GM21515 (cell line): ENCODE data around the gene CENPF.

Experiments
- ATAC-seq: cut with Tn5 transposase; IDR thresholded peaks from one replicate; pipeline ENCODE4 v1.9.1; 2021; ENCODE audit not compliant: unreplicated experiment

CENPF gene

DNA sequence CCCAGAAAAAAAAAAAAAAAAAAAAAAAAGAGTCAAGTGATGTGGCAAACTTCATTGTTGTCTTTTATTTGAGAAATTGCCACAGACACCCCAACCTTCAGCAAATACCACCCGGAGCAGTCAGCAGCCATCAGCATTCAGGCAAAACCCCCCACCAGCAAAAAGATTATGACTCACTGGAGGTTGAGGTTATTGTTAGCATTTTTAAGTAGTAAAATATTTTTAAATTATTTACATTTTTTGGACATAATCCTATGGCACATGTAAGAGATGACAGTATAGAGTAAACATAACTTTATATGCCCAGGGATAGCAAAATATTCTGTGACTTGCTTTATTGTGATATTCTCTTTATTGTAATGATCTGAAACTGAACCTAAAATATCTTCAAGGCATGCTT is 95.6 kb downstream of the CENPF start:
- no peak for ATAC-seq

DNA sequence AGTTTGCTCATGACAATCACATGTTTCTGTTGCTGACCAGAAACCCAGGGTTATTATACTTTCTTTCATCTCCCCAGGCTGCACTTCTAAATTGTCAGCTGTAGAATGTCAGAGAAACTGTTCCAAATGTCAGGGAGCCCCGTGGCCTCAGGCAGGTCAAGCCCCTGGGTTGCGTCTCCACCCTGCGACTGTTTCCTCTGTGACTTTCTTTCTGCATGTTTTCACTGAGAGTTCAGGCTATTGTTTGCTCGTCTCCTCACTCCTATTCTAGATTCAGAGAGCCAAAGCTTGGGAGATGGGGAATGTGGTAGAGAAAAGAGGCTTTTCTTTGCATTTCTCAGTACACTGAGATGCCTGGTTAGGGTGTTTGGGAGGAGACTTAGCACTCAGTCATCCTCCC is 97.4 kb downstream of the CENPF start:
- no peak for ATAC-seq

DNA sequence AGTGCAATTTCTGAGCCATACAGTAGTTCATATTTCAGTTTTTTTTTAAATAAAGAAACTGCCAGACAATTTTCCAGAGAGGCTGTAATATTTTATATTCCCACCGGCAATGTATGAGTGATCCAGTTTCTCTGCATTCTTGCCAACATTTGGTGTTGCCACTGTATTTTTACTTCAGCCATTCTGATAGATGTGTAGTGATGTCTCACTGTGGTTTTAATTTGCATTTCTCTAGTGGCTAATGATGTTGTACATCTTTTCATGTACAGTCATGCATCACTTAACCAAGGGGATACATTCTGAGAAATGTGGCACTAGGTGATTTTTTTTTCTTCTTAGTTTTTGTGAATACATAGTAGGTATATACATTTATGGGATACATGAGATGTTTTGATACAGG is 99.6 kb downstream of the CENPF start:
- no peak for ATAC-seq

DNA sequence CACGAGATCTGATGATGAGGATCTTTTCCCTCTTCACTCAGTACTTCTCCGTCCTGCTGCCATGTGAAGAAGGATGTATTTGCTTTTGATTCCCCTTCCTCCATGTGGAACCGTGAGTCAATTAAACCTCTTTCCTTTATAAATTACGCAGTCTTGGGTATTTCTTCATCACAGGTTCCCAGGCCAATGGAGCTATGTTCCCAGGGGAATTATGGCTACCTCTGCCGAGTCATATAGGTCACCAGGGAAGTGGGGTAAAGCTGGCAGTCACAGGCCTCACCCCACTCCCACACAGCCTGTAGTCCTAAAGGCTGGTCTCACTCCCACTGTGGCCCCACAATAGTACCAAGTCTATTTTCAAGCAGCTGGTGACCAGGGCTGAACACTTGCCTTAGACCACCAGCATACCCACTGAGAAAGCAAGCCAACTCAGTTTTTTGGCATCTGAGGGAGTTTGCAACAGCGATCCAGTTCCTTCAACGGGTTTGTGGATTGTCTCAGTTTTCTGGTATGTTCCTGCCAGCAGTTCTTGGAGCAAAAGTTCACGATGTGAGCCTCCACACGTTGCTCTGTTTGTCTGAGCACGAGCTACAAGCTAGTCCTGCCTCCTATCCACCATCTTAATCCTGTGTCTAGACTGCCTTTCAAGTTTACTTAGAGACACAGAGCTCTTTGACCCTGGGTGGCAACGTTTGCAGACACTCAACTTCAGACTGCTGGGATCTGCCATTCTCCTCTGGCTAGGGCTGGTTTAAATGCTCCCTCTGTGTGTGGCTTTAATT is 104.5 kb downstream of the CENPF start:
- ATAC-seq, result no peak

DNA sequence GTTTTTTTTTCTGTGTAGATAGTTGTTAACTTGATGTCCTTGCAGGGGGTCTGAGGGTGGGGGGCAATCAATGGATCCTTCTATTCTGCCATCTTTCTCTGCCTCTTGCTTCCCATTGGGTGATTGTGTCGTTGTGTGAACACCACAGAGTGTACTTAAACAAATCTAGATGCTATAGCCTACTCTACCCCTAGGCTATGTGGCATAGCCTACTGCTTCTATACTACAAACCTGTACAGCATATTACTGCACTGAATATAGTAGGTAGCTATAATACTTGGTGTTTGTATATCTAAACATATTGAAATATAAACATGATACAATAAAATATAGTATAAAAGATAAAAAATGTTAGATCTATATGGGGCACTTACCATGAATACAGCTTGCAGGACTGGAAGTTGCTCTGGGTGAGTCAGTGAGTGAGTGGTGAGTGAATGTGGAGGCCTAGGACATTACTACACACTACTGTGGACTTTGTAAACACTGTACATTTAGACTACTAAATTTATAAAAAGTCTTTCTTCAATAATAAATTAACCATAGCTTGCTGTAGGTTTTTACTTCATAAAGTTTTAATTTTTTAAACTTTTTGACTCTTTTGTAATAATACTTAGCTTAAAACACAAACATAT is 105.4 kb downstream of the CENPF start:
- ATAC-seq, result no peak

DNA sequence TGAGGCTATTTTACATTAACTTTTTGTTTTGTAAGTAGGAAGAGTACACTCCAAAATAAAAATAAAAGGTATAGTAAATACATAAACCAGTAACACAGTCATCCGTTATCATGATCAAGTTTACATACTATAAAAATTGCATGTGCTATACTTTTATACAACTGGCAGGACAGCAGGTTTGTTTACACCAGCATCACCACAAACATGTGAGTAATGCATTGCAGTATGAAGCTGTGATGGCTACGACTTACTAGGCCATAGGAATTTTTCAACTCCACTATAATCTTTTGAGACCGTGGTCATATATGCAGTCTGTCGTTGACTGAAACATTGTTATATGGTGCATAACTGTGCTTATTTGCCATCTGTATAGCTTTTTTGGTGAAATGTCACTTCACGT is 106.2 kb downstream of the CENPF start:
- no peak for ATAC-seq

DNA sequence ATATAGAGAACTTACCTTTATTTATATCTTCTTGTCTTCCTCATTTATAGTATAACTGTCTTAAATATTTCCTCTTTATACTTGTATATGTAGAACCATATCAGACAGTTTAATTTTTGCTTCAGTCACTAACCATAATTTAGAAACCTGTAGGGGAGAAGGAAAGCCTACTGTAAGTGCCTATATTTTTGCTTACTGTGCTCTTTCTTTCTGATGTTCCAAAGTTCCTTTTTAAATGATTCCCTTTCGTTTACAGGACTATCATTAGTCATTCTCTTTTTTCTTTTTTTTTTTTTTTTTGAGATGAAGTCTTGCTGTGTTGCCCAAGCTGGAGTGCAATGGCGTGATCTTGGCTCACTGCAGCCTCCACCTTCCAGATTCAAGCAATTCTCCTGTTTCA is 109.7 kb downstream of the CENPF start:
- ATAC-seq, result no peak
